NCI-H2029 (cell line): ENCODE data around the gene CDCA7.
"Not testable (repeated sequence)": the region's sequence is repeated elsewhere in the genome, so short reads cannot be mapped to it uniquely, and the experiment has no call there.

Source experiments
- DNase-seq: peaks from one replicate; lab custom pipeline; 2025; lab: John Stamatoyannopoulos, UW

Gene CDCA7

DNA sequence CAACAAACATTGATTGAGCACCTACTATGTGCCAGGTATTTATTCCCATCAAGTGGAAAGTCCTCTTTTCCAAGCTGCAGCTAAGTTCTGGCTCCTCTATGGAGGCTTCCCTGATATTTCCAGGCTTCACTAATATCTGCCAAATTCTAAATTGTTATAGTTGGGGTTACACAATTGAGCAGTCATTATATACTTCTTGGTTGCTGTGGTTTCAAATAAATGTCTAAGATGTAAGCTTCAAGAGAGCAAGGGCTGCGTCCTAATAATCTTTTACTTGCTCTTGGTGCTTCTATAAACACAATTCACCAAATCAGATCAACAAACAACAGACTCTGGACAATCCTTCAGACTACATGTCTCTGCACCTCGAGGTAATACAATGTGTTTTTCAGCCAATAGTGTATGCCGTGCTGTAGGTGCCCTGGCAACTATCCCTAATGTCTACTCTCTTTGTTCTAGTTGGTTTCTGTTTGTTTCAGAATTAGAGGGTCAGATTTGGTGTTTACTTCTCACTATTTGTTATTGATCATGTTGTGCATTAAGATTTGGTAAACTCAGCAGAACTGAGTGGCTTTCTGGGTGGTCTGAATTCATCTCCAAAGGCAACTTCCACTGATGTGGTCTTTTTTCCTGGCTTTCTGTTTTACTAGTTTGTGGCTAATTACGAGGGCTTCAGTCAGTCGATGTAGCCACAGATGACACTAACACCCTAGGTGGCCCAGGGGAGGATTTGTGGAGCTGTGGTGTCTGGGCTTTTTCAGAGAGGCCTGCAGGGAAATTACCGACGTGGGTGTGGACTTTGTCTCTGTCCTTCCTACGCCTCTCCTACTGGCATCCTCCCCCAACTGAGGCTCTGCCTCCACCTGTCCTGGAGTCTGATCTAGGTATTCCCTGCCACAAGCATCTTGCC lies 50.4 kb downstream of the CDCA7 start:
- DNase-seq = no peak

DNA sequence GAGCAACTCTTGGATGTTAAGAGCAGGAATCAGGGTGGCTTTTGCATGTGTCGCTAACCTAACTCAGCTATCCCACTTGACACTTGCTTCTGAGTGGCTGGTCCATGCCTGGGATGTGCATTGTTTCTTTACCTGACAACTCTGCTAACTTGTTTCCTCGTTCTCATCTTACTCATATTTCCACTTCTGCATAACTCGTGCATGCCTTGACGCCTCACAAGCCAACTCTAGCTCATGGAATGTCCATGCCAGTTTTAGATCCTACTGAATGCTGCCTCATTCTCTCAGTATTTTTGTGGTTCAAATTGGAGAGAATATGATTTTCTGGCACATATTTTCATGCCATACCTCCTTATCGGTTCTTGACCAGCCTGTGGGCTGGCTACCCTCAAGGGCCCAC lies 52.5 kb downstream of the CDCA7 start:
- no peak for DNase-seq

DNA sequence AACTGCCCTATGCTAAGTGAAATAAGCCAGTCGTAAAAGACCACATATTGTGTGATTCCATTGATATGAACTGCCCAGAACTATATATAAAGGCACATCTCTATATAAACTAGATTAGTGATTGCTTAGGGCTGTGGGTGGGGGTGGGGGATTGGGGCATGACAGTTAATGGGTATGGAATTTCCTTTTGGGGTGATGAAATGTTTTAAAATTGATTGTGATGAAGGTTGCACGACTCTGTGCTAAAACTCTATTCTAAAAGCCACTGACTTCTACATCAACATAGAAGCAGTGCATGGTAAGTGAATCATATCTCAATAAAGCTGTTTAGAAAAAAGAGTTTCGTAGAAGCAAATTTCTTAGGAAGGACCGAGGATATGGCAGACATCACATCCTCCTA lies 53.0 kb downstream of the CDCA7 start:
- no peak for DNase-seq

DNA sequence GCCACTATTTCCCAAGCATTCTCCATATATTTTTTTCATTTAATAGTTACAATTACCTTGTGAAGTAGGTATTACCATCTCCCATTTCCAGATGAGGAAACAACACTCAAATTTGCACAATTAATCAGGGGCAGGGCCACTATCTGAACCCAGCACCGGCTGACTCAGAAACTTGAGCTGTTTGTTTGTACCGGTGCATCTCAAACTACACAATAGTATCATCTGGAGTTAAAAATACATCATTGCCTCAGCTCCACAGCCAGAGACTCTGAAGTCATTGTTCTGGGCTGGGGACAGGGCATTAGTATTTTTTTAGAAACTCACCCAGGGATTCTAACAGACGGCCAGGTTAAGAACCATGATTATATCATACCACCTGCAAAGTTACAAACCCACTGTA lies 55.9 kb downstream of the CDCA7 start:
- DNase-seq = no peak

DNA sequence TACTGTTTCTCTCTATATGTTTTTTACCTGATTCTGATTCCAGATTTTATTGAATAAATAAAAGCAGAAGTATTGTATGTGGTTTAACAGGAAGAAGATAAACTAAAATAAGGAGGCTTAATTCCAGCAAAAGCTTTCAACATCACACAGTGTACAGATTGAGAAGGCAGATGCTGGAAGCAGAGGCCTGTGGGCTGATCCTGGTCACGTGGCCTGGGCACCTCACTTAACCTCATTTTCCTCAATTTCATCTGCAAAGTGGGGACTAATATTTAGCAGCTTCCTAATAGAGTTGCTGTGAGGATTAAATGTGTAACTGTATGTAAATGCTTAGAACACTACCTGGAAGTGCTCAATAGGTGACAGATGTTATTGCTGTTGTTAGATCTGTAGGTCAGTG lies 58.0 kb downstream of the CDCA7 start:
- DNase-seq = no peak

DNA sequence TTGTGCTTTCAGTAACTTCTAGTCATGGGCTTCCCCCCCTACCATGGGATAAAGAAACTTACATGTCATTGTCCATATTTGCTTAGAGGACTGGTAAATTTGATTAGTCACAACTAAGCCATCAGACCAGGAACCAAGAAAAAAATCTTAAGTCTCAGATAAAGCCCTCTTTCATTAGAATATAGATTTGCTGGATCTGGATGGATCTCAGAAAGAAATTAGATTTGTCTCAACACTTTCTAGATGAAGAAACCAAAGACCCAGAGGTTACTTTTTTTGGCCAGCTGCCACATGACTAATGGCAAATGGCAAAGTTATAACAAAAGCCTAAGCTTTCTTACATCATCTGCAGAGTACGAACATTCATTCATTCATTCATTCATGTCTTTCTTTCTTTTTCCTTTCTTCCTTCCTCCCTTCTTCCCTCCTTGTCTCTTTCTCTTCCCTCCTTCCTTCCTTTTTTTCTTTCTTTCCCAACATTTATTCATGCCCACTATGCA lies 60.2 kb downstream of the CDCA7 start:
- DNase-seq = no peak

DNA sequence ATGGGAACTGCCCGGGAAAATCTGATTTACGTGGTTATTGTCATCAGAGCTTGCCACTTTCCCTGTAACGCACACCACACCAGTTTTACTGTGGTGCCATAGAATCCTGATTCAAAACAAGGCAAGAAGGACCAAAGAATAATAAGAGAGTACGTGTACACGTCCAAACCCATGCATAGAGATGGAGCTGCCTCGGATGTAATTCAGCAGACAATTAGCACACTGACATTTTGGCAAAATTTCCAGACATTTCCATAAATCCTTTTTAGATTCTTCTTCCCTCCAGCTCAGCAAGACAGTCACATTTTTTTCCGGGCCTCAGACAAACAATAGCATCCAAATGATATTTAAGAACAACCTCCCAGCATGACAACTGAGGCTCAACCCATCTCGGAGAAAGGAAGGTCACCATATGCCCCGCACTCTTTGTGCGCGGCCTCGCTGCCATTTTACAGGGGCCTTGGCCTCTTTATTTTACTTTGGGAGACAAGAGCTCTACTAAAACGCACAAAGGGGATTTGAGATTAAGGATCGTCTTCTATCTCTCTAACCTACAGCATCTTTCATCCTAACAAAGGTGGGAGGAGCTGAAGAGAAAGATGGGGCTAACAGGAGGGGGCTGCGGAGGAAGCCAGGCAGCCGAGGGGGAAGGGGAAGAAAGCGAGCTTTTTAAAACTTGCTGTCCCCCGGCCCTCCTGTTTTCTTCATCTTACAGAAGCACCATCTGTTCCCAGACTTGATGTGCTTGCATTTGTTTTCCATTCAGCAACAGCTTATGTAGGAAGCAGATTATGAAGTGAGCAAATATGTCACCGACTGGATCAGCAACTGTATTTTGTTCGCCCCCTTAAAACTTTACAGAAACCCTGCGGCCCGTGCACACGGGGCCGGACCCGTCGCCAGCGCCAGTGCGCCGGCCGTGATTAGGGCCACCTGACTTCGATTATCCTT lies 61.0 kb downstream of the CDCA7 start:
- DNase-seq = no peak

DNA sequence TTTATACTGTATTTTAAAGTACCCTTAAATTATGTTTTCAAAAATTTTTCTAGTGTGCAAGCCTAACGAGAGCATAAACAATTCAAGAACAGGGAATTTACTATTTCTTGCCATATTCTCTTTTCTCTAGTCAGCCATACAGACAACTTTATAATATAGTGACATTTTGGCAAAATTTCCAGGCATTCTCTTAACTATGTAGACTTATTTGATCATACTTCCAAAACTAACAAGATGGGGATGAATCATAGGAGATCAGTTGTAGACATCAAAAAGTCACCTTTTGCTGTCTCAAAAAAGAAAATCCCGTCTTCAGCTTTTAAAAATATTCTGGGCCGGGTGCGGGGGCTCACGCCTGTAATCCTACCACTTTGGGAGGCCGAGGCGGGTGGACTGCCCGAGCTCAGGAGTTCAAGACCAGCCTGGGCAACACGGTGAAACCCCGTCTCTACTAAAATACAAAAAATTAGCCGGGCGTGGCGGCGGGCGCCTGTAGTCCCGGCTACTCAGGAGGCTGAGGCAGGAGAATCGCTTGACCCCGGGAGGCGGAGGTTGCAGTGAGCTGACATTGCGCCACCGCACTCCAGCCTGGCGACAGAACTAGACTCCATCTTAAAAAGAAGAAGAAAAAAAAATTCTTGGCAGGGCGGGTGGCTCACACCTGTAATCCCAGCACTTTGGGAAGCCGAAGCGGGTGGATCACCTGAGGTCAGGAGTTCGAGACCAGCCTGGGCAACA lies 61.9 kb downstream of the CDCA7 start:
- not testable (repeated sequence) for DNase-seq

DNA sequence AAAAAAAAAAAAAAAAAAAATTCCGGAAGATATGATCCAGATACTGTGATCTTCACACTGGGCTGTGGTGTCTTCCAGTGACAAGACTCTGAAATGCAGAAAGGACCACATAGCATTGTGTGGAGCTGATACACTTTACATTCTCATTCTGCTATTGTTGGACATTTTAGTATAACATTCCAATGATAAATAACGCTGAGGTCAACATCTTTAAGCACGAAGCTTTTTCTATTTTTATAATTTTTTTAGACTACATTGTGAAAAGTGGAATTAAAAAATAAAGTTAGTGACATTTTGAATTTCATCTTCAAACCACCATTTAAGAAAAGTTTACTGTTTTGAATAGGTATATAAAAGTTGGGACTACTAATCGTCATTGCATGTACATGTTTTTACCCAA lies 62.7 kb downstream of the CDCA7 start:
- DNase-seq = no peak

DNA sequence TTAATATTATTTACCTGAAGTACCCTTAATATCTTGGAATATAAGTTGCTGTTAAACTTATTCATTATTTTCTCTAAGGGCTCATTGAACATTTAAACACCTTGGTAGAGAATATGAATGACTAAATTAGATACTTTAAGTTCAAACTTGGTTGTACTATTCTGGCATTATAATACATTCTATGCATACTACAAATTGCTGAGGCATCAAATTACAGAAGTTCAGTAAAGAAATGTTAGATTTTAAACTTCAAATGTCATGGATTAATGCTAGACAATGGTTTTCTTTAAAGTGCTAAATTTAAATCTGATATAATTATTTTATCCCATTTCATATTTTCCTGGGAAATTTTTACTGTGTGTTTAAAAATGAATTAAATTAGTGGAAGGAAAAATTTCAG lies 63.1 kb downstream of the CDCA7 start:
- no peak for DNase-seq
